Uterus (tissue), 4 donors: ENCODE measurements around the gene TNFSF12. TPM values are rescaled to one million over a fixed set of nuclear protein-coding genes. Genes with fewer than 3 reads are reported as not detected.
"Not testable (repeated sequence)": the region's sequence is repeated elsewhere in the genome, so short reads cannot be mapped to it uniquely, and the experiment has no call there.

Experiments used
- DNase-seq, 2 donors: peaks; one replicate each; pipeline ENCODE4 v3.0.0-alpha.2; 2019 to 2020
- H3K27ac ChIP-seq, 2 donors: fragments of 200-600 bp; sonication (generic); 1 replicate in 1 of 2; 2 replicates in 1 of 2; pipeline ENCODE4 v1.5.1; 2016 to 2018
- H3K27me3 ChIP-seq, 2 donors: fragments of 200-600 bp; sonication (generic); one replicate each; pipeline ENCODE4 v1.5.1; 2018 to 2019; ENCODE audit warnings: control low read depth in 1 of 2
- H3K36me3 ChIP-seq, 2 donors: fragments of 200-600 bp; sonication (generic); one replicate each; pipeline ENCODE4 v1.5.1; 2019; ENCODE audit warnings: control low read depth in 1 of 2
- H3K4me1 ChIP-seq, 2 donors: fragments of 200-600 bp; sonication (generic); one replicate each; pipeline ENCODE4 v1.5.1; 2018 to 2019; ENCODE audit warnings: control low read depth in 1 of 2
- H3K4me3 ChIP-seq, 2 donors: fragments of 200-600 bp; sonication (generic); 1 replicate in 1 of 2; 2 replicates in 1 of 2; pipeline ENCODE4 v1.5.1; 2018 to 2019; ENCODE audit warnings: mild to moderate bottlenecking in 1 of 2
- H3K9me3 ChIP-seq, 2 donors: fragments of 200-600 bp; sonication (generic); one replicate each; pipeline ENCODE4 v1.5.1; 2019; ENCODE audit warnings: control low read depth in 1 of 2
- POLR2A ChIP-seq, 2 donors: fragments of 450-650 bp; IDR thresholded peaks; one replicate each; pipeline ENCODE4 v1.6.1; 2016; ENCODE audit warnings: antibody characterized with exemption in 2 of 2, mild to moderate bottlenecking in 1 of 2, moderate library complexity in 1 of 2
- intact Hi-C: fragments of 100-400 bp; cut with DNase I; formaldehyde crosslinking; loops from one replicate; pipeline ENCODE4 v1.15.1; 2023; ENCODE audit warnings: low total_unique reads
- small RNA-seq: library from RNA; depleted of rRNA; stranded (forward); fragments of <200 nt; gene quantifications from one replicate; pipeline ENCODE3, GENCODE V24; 2016
- total RNA-seq, 4 donors: library from RNA; depleted of rRNA in 3 of 4; stranded (reverse); fragments of >200 nt in 3 of 4; gene quantifications; one replicate each; pipeline versions ENCODE4 v1.1.0 to v1.2.4, GENCODE V29; 2014 to 2023
- TF ChIP-seq, protein P1 (sequence below), 4 experiments: fragments of 200-600 bp in 2 of 4; fragments of 450-650 bp in 2 of 4; sonication (generic) in 2 of 4; IDR thresholded peaks; one replicate each; pipeline ENCODE4 v1.5.1; 2016 to 2019; ENCODE audit warnings: antibody characterized with exemption in 4 of 4, mild to moderate bottlenecking in 2 of 4, moderate library complexity in 1 of 4
- donor health status: DM: yes; HTN: yes; CAD: no.

Gene TNFSF12
- total RNA-seq, 4 donors from 2014 or later = 15.3 to 63.1 (median 33.7) TPM

- no peaks in the 10 kb centered on the region for H3K9me3 ChIP-seq
- TF ChIP-seq, protein P1, sequence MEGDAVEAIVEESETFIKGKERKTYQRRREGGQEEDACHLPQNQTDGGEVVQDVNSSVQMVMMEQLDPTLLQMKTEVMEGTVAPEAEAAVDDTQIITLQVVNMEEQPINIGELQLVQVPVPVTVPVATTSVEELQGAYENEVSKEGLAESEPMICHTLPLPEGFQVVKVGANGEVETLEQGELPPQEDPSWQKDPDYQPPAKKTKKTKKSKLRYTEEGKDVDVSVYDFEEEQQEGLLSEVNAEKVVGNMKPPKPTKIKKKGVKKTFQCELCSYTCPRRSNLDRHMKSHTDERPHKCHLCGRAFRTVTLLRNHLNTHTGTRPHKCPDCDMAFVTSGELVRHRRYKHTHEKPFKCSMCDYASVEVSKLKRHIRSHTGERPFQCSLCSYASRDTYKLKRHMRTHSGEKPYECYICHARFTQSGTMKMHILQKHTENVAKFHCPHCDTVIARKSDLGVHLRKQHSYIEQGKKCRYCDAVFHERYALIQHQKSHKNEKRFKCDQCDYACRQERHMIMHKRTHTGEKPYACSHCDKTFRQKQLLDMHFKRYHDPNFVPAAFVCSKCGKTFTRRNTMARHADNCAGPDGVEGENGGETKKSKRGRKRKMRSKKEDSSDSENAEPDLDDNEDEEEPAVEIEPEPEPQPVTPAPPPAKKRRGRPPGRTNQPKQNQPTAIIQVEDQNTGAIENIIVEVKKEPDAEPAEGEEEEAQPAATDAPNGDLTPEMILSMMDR (IDR thresholded peaks at IDR 0.05) = no peak
- no peak for TF ChIP-seq POLR2A (IDR thresholded peaks at IDR 0.05)
- intact Hi-C loops = no loop called here
- no peak overlapping the region for H3K27ac ChIP-seq
- no peak for DNase-seq
- no peaks in the 10 kb centered on the region for H3K36me3 ChIP-seq
- no peak overlapping the region for H3K4me3 ChIP-seq
- peaks cover 0 to 4% of the 10 kb centered on the region in 2 donors for H3K4me1 ChIP-seq
- no peaks in the 10 kb centered on the region for H3K27me3 ChIP-seq
Observed at GRCh38 chr17:7591596-7591995, 42.7 kb downstream of the TNFSF12 start.

- TF ChIP-seq POLR2A (IDR thresholded peaks at IDR 0.05) = no peak
- TF ChIP-seq, protein P1 (IDR thresholded peaks at IDR 0.05) = no peak
- H3K4me1 ChIP-seq = peaks cover 0 to 4% of the 10 kb centered on the region in 2 donors
- H3K27me3 ChIP-seq = no peaks in the 10 kb centered on the region
- no peaks in the 10 kb centered on the region for H3K36me3 ChIP-seq
- no peaks in the 10 kb centered on the region for H3K9me3 ChIP-seq
- no peak for DNase-seq
- no peak overlapping the region for H3K4me3 ChIP-seq
- intact Hi-C loops = no loop called here
- no peak overlapping the region for H3K27ac ChIP-seq
Observed at GRCh38 chr17:7592422-7593021, 43.7 kb downstream of the TNFSF12 start.

- TF ChIP-seq POLR2A (IDR thresholded peaks at IDR 0.05) = no peak
- TF ChIP-seq, protein P1 (IDR thresholded peaks at IDR 0.05) = no peak
- H3K9me3 ChIP-seq = no peaks in the 10 kb centered on the region
- H3K4me3 ChIP-seq = no peak overlapping the region
- peaks cover 0 to 4% of the 10 kb centered on the region in 2 donors for H3K4me1 ChIP-seq
- intact Hi-C loops = no loop called here
- no peaks in the 10 kb centered on the region for H3K36me3 ChIP-seq
- DNase-seq = no peak
- no peak overlapping the region for H3K27ac ChIP-seq
- H3K27me3 ChIP-seq = no peaks in the 10 kb centered on the region
Observed at GRCh38 chr17:7593296-7593695, 44.4 kb downstream of the TNFSF12 start.

GRCh38 chr17:7597561-7597960 is 48.7 kb downstream of the TNFSF12 start:
- H3K36me3 ChIP-seq, H3K4me1 ChIP-seq, H3K27ac ChIP-seq, H3K27me3 ChIP-seq, H3K9me3 ChIP-seq, intact Hi-C loops, DNase-seq, H3K4me3 ChIP-seq: not testable (repeated sequence)

GRCh38 chr17:7606280-7606679 is 57.4 kb downstream of the TNFSF12 start:
- intact Hi-C loops = no loop called here

More at GRCh38 chr17:7606280-7606679, 57.4 kb downstream of the TNFSF12 start:
- H3K27ac ChIP-seq = no peak overlapping the region
- peaks cover 0 to 7% of the 10 kb centered on the region in 2 donors for H3K4me1 ChIP-seq
- no peaks in the 10 kb centered on the region for H3K9me3 ChIP-seq
- no peaks in the 10 kb centered on the region for H3K36me3 ChIP-seq
- H3K27me3 ChIP-seq = no peaks in the 10 kb centered on the region
- TF ChIP-seq POLR2A (IDR thresholded peaks at IDR 0.05) = no peak
- TF ChIP-seq, protein P1 (IDR thresholded peaks at IDR 0.05) = no peak
- H3K4me3 ChIP-seq = no peak overlapping the region
- DNase-seq = no peak

Small RNAs within 50 kb of the gene (small RNA-seq; reads per million reads assigned to genes)
- gene CD68 (not detected), gene RF00019 (not detected), gene SNORA48 (not detected), gene SNORD10 (not detected)

Other genes with a start within 250 kb of the TNFSF12 start
- gene EIF5A, start 241.4 kb upstream of the TNFSF12 start, total RNA-seq = 100 to 1,000 TPM in 3 of 4 donors, 10 to 100 TPM in 1; 75.3 to 219 (median 198) TPM
- gene GPS2, start 233.7 kb upstream of the TNFSF12 start, total RNA-seq = 10 to 100 TPM; 34.0 to 68.3 (median 43.9) TPM
- 10 to 100 TPM; 12.4 to 64.7 (median 34.1) TPM for gene NEURL4, start 219.7 kb upstream of the TNFSF12 start, total RNA-seq
- 10 to 100 TPM in 1 of 4 donors, 1 to 10 TPM in 2, under 1 TPM in 1; 0.29 to 11.2 (median 1.7) TPM for gene ACAP1, start 212.5 kb upstream of the TNFSF12 start, total RNA-seq
- gene KCTD11, start 196.9 kb upstream of the TNFSF12 start, total RNA-seq = 10 to 100 TPM in 1 of 4 donors, 1 to 10 TPM in 3; 2.6 to 14.7 (median 7.2) TPM
- not detected for gene TMEM95, start 193.9 kb upstream of the TNFSF12 start, total RNA-seq
- gene TNK1, start 168.0 kb upstream of the TNFSF12 start, total RNA-seq = 1 to 10 TPM in 3 of 4 donors, under 1 TPM in 1; 0.26 to 9.2 (median 1.8) TPM
- gene PLSCR3, start 154.5 kb upstream of the TNFSF12 start, total RNA-seq = 10 to 100 TPM in 3 of 4 donors, under 1 TPM in 1; 0.77 to 42.6 (median 17.6) TPM
- 100 to 1,000 TPM in 3 of 4 donors, 10 to 100 TPM in 1; 26.0 to 131 (median 115) TPM for gene TMEM256, start 145.0 kb upstream of the TNFSF12 start, total RNA-seq
- 10 to 100 TPM; 14.2 to 81.9 (median 19.7) TPM for gene NLGN2, start 141.2 kb upstream of the TNFSF12 start, total RNA-seq
- gene SPEM1, start 128.7 kb upstream of the TNFSF12 start, total RNA-seq = not detected
- not detected for gene SPEM2, start 123.4 kb upstream of the TNFSF12 start, total RNA-seq
- gene SPEM3, start 120.2 kb upstream of the TNFSF12 start, total RNA-seq = not detected
- 1 to 10 TPM in 2 of 4 donors, under 1 TPM in 1, not detected in 1; 0.29 to 2.8 (median 2.0) TPM for gene TMEM102, start 113.6 kb upstream of the TNFSF12 start, total RNA-seq
- 10 to 100 TPM in 1 of 4 donors, 1 to 10 TPM in 2, not detected in 1; 2.8 to 17.9 (median 6.2) TPM for gene FGF11, start 109.5 kb upstream of the TNFSF12 start, total RNA-seq
- 10 to 100 TPM in 2 of 4 donors, 1 to 10 TPM in 2; 3.2 to 16.9 (median 10.9) TPM for gene CHRNB1, start 104.0 kb upstream of the TNFSF12 start, total RNA-seq
- gene ZBTB4, start 69.4 kb upstream of the TNFSF12 start, total RNA-seq = 100 to 1,000 TPM in 1 of 4 donors, 10 to 100 TPM in 3; 22.7 to 116 (median 39.2) TPM
- not detected for gene SLC35G6, start 67.6 kb upstream of the TNFSF12 start, total RNA-seq
- 100 to 1,000 TPM in 2 of 4 donors, 10 to 100 TPM in 2; 19.7 to 167 (median 77.6) TPM for gene POLR2A, start 64.7 kb upstream of the TNFSF12 start, total RNA-seq
- gene TNFSF13, start 9.7 kb downstream of the TNFSF12 start, total RNA-seq = 10 to 100 TPM in 3 of 4 donors, 1 to 10 TPM in 1; 6.8 to 56.9 (median 25.8) TPM
- 100 to 1,000 TPM in 1 of 4 donors, 10 to 100 TPM in 3; 45.9 to 106 (median 59.5) TPM for gene SENP3, start 12.9 kb downstream of the TNFSF12 start, total RNA-seq
- gene CD68, start 30.6 kb downstream of the TNFSF12 start, total RNA-seq = 10 to 100 TPM in 1 of 4 donors, 1 to 10 TPM in 3; 4.4 to 15.9 (median 7.5) TPM
- 10 to 100 TPM in 3 of 4 donors, 1 to 10 TPM in 1; 2.6 to 63.6 (median 35.0) TPM for gene MPDU1, start 34.8 kb downstream of the TNFSF12 start, total RNA-seq
- 1 to 10 TPM in 3 of 4 donors, not detected in 1; 1.0 to 7.3 (median 1.1) TPM for gene SOX15, start 41.0 kb downstream of the TNFSF12 start, total RNA-seq
- gene FXR2, start 65.8 kb downstream of the TNFSF12 start, total RNA-seq = 10 to 100 TPM in 2 of 4 donors, 1 to 10 TPM in 2; 6.2 to 37.8 (median 20.1) TPM
- gene SAT2, start 78.8 kb downstream of the TNFSF12 start, total RNA-seq = 10 to 100 TPM; 18.5 to 74.8 (median 46.0) TPM
- 1 to 10 TPM in 1 of 4 donors, under 1 TPM in 1, not detected in 2; 0.21 to 1.1 TPM for gene SHBG, start 81.1 kb downstream of the TNFSF12 start, total RNA-seq
- 10 to 100 TPM in 1 of 4 donors, 1 to 10 TPM in 3; 3.2 to 20.7 (median 8.0) TPM for gene ATP1B2, start 101.9 kb downstream of the TNFSF12 start, total RNA-seq
- 10 to 100 TPM in 3 of 4 donors, 1 to 10 TPM in 1; 5.9 to 58.3 (median 30.7) TPM for gene TP53, start 138.4 kb downstream of the TNFSF12 start, total RNA-seq
- 1 to 10 TPM; 1.0 to 8.8 (median 6.2) TPM for gene WRAP53, start 139.4 kb downstream of the TNFSF12 start, total RNA-seq
- 10 to 100 TPM in 2 of 4 donors, under 1 TPM in 2; 0.26 to 13.1 (median 5.6) TPM for gene EFNB3, start 156.1 kb downstream of the TNFSF12 start, total RNA-seq
- gene DNAH2, start 168.7 kb downstream of the TNFSF12 start, total RNA-seq = 1 to 10 TPM in 1 of 4 donors, under 1 TPM in 3; under 0.01 to 1.4 (median 0.48) TPM